ENCODE measurements around the gene TEX52. TPM values are rescaled to one million over a fixed set of nuclear protein-coding genes. Genes with fewer than 3 reads are reported as not detected.

Gene TEX52
- polyA plus RNA-seq, 1 donor from 2014 or later: not detected

DNA sequence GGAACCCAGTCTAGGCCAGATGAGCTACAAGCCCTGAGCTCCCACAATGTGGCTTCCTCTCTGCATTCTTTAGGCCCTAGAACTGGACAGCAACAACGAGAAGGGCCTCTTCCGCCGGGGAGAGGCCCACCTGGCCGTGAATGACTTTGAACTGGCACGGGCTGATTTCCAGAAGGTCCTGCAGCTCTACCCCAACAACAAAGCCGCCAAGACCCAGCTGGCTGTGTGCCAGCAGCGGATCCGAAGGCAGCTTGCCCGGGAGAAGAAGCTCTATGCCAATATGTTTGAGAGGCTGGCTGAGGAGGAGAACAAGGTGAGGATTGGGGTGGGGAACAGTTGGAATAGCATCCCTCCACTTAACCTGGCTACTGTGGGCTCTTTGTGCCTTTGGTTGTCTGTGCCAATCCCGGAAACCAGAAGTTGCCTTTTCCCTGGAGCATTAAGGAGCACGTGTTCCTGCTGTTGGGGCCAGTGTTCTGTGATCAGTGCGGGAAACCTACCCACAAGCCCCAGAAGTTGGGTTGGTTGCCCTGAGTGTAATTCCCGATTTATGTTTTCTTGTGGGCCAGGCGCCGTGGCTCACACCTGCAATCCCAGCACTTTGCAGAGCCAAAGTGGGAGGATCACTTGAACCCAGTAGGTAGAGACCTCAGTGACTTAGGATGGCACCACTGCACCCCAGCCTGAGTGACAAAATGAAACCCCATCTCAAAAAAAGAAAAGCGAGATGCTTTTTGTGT lies 55.6 kb downstream of the TEX52 start:
- TF ChIP-seq RAD21 (conservative IDR thresholded peaks at IDR 0.05) (no peak), MXI1 (conservative IDR thresholded peaks at IDR 0.05; ENCODE audit: poor library complexity, severe bottlenecking) (no peak), POLR2AphosphoS5 (IDR thresholded peaks at IDR 0.05) (no peak), EZH2 (IDR thresholded peaks at IDR 0.05; ENCODE audit: borderline replicate concordance, insufficient read depth, low read length, poor library complexity, severe bottlenecking) (no peak), SMC3 (conservative IDR thresholded peaks at IDR 0.05; ENCODE audit: poor library complexity) (no peak), EP300 (conservative IDR thresholded peaks at IDR 0.05; ENCODE audit: poor library complexity, severe bottlenecking) (no peak), TAF1 (IDR thresholded peaks at IDR 0.05; ENCODE audit: low read depth) (no peak)
- TF ChIP-seq, protein P1, sequence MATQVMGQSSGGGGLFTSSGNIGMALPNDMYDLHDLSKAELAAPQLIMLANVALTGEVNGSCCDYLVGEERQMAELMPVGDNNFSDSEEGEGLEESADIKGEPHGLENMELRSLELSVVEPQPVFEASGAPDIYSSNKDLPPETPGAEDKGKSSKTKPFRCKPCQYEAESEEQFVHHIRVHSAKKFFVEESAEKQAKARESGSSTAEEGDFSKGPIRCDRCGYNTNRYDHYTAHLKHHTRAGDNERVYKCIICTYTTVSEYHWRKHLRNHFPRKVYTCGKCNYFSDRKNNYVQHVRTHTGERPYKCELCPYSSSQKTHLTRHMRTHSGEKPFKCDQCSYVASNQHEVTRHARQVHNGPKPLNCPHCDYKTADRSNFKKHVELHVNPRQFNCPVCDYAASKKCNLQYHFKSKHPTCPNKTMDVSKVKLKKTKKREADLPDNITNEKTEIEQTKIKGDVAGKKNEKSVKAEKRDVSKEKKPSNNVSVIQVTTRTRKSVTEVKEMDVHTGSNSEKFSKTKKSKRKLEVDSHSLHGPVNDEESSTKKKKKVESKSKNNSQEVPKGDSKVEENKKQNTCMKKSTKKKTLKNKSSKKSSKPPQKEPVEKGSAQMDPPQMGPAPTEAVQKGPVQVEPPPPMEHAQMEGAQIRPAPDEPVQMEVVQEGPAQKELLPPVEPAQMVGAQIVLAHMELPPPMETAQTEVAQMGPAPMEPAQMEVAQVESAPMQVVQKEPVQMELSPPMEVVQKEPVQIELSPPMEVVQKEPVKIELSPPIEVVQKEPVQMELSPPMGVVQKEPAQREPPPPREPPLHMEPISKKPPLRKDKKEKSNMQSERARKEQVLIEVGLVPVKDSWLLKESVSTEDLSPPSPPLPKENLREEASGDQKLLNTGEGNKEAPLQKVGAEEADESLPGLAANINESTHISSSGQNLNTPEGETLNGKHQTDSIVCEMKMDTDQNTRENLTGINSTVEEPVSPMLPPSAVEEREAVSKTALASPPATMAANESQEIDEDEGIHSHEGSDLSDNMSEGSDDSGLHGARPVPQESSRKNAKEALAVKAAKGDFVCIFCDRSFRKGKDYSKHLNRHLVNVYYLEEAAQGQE (IDR thresholded peaks at IDR 0.05; ENCODE audit: borderline replicate concordance): no peak
- TF ChIP-seq, protein P2, sequence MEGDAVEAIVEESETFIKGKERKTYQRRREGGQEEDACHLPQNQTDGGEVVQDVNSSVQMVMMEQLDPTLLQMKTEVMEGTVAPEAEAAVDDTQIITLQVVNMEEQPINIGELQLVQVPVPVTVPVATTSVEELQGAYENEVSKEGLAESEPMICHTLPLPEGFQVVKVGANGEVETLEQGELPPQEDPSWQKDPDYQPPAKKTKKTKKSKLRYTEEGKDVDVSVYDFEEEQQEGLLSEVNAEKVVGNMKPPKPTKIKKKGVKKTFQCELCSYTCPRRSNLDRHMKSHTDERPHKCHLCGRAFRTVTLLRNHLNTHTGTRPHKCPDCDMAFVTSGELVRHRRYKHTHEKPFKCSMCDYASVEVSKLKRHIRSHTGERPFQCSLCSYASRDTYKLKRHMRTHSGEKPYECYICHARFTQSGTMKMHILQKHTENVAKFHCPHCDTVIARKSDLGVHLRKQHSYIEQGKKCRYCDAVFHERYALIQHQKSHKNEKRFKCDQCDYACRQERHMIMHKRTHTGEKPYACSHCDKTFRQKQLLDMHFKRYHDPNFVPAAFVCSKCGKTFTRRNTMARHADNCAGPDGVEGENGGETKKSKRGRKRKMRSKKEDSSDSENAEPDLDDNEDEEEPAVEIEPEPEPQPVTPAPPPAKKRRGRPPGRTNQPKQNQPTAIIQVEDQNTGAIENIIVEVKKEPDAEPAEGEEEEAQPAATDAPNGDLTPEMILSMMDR (IDR thresholded peaks at IDR 0.05; ENCODE audit: poor library complexity, severe bottlenecking): no peak
- no peak overlapping the region for H3K9ac ChIP-seq (ENCODE audit: low read length)
- peaks cover 5% of the 10 kb centered on the region for H4K20me1 ChIP-seq (ENCODE audit: insufficient read depth)
- H3F3A ChIP-seq (ENCODE audit: insufficient read depth, low read length, poor library complexity, severe bottlenecking): peaks cover 1% of the 10 kb centered on the region
- peaks cover 17% of the 10 kb centered on the region for H3K79me2 ChIP-seq (replicated peaks; ENCODE audit: insufficient read depth, low read length)
- no peak overlapping the region for H3K27ac ChIP-seq (ENCODE audit: low read length)
- H3K4me2 ChIP-seq (ENCODE audit: low read length): no peak overlapping the region
- no peaks in the 10 kb centered on the region for H3K27me3 ChIP-seq (ENCODE audit: insufficient read depth, low read depth, low read length)
- H3K36me3 ChIP-seq (ENCODE audit: insufficient read depth, low read length): peaks cover 19% of the 10 kb centered on the region
- H3K4me3 ChIP-seq (ENCODE audit: low read length): no peak overlapping the region
- no peaks in the 10 kb centered on the region for H3K9me2 ChIP-seq (ENCODE audit: insufficient read depth, low read length)
- no peak overlapping the region for H2AFZ ChIP-seq (ENCODE audit: low read depth, low read length)
- H3K9me3 ChIP-seq (ENCODE audit: low read length): no peaks in the 10 kb centered on the region

- Histone ChIP-seq H3K36me3 (ENCODE audit: insufficient read depth, low read length) (peaks cover 19% of the 10 kb centered on the region), H3K79me2 (replicated peaks; ENCODE audit: insufficient read depth, low read length) (peaks cover 22% of the 10 kb centered on the region), H3K4me2 (ENCODE audit: low read length) (no peak overlapping the region), H3K27me3 (ENCODE audit: insufficient read depth, low read depth, low read length) (no peaks in the 10 kb centered on the region), H3K9me3 (ENCODE audit: low read length) (no peaks in the 10 kb centered on the region), H4K20me1 (ENCODE audit: insufficient read depth) (peaks cover 5% of the 10 kb centered on the region), H3K27ac (ENCODE audit: low read length) (no peak overlapping the region), H3K9me2 (ENCODE audit: insufficient read depth, low read length) (no peaks in the 10 kb centered on the region), H3K4me3 (ENCODE audit: low read length) (no peak overlapping the region), H3F3A (ENCODE audit: insufficient read depth, low read length, poor library complexity, severe bottlenecking) (peaks cover 4% of the 10 kb centered on the region), H3K9ac (ENCODE audit: low read length) (no peak overlapping the region), H2AFZ (ENCODE audit: low read depth, low read length) (no peak overlapping the region)
- TF ChIP-seq, protein P1 (IDR thresholded peaks at IDR 0.05; ENCODE audit: borderline replicate concordance): no peak
- TF ChIP-seq EZH2 (IDR thresholded peaks at IDR 0.05; ENCODE audit: borderline replicate concordance, insufficient read depth, low read length, poor library complexity, severe bottlenecking) (no peak), POLR2AphosphoS5 (IDR thresholded peaks at IDR 0.05) (no peak), MXI1 (conservative IDR thresholded peaks at IDR 0.05; ENCODE audit: poor library complexity, severe bottlenecking) (no peak), EP300 (conservative IDR thresholded peaks at IDR 0.05; ENCODE audit: poor library complexity, severe bottlenecking) (no peak), SMC3 (conservative IDR thresholded peaks at IDR 0.05; ENCODE audit: poor library complexity) (no peak), RAD21 (conservative IDR thresholded peaks at IDR 0.05) (no peak), TAF1 (IDR thresholded peaks at IDR 0.05; ENCODE audit: low read depth) (no peak)
- TF ChIP-seq, protein P2 (IDR thresholded peaks at IDR 0.05; ENCODE audit: poor library complexity, severe bottlenecking): no peak
These were observed 56.7 kb downstream of the TEX52 start for GRCh38 chr12:2800046-2800570.
